ENCODE measurements around the gene INSIG2. TPM values are rescaled to one million over a fixed set of nuclear protein-coding genes. Genes with fewer than 3 reads are reported as not detected.

Gene INSIG2
- total RNA-seq, 1 experiment from 2014 or later: 15.0 TPM

GRCh38 chr2:118124288-118124891, 36.1 kb downstream of the INSIG2 start:
- no peak for DNase-seq (ENCODE audit: unreplicated experiment)
- H3K27ac Mint-ChIP-seq (ENCODE audit: low read depth, unreplicated experiment): peak overlapping the region; percentile 84
- H3K9me3 Mint-ChIP-seq (ENCODE audit: unreplicated experiment): no peaks in the 10 kb centered on the region
- intact Hi-C loops (cut with micrococcal nuclease): no loop called here
- TF ChIP-seq CTCF (IDR thresholded peaks at IDR 0.05; ENCODE audit: unreplicated experiment): no peak
- POLR2A ChIA-PET: interaction anchor here (0.9 to 2.0 kb wide), 5 partner anchors 14 to 46 kb away, joined by 3 to 18 read pairs (median 3); partner anchors contain the start of gene INSIG2
- no TSS peak for BruUV-seq (replicated peaks)
- no peaks in the 10 kb centered on the region for H3K27me3 Mint-ChIP-seq (ENCODE audit: insufficient read depth, unreplicated experiment)
- H3K4me3 Mint-ChIP-seq (ENCODE audit: unreplicated experiment): no peak overlapping the region
- peaks cover 19% of the 10 kb centered on the region for H3K4me1 Mint-ChIP-seq (ENCODE audit: insufficient read depth, unreplicated experiment)
- CTCF ChIA-PET: interaction anchor here (1.1 kb wide), 1 partner anchor 12 kb away, joined by 5 read pairs; no protein-coding TSS in a partner anchor
- H3K36me3 Mint-ChIP-seq (ENCODE audit: insufficient read depth, unreplicated experiment): no peaks in the 10 kb centered on the region

GRCh38 chr2:118127250-118127649, 39.0 kb downstream of the INSIG2 start:
- Mint-ChIP-seq H3K27me3 (ENCODE audit: insufficient read depth, unreplicated experiment) (no peaks in the 10 kb centered on the region), H3K4me1 (ENCODE audit: insufficient read depth, unreplicated experiment) (peaks cover 14% of the 10 kb centered on the region), H3K36me3 (ENCODE audit: insufficient read depth, unreplicated experiment) (no peaks in the 10 kb centered on the region), H3K4me3 (ENCODE audit: unreplicated experiment) (no peak overlapping the region), H3K9me3 (ENCODE audit: unreplicated experiment) (no peaks in the 10 kb centered on the region), H3K27ac (ENCODE audit: low read depth, unreplicated experiment) (no peak overlapping the region)
- DNase-seq (ENCODE audit: unreplicated experiment): no peak
- no peak for TF ChIP-seq CTCF (IDR thresholded peaks at IDR 0.05; ENCODE audit: unreplicated experiment)
- CTCF ChIA-PET: interaction anchor here (0.6 to 1.2 kb wide), 3 partner anchors 40 to 755 kb away, joined by 3 to 4 read pairs (median 4); no protein-coding TSS in a partner anchor
- intact Hi-C loops (cut with micrococcal nuclease): no loop called here
- no TSS peak for BruUV-seq (replicated peaks)
- POLR2A ChIA-PET: no interaction called here

GRCh38 chr2:118128826-118129225, 40.6 kb downstream of the INSIG2 start:
- Mint-ChIP-seq H3K36me3 (ENCODE audit: insufficient read depth, unreplicated experiment) (no peaks in the 10 kb centered on the region), H3K9me3 (ENCODE audit: unreplicated experiment) (no peaks in the 10 kb centered on the region), H3K4me3 (ENCODE audit: unreplicated experiment) (no peak overlapping the region), H3K27ac (ENCODE audit: low read depth, unreplicated experiment) (no peak overlapping the region), H3K27me3 (ENCODE audit: insufficient read depth, unreplicated experiment) (no peaks in the 10 kb centered on the region), H3K4me1 (ENCODE audit: insufficient read depth, unreplicated experiment) (peaks cover 4% of the 10 kb centered on the region)
- DNase-seq (ENCODE audit: unreplicated experiment): no peak
- no TSS peak for BruUV-seq (replicated peaks)
- ChIA-PET POLR2A (no interaction called here), CTCF (interaction anchor here (0.6 kb wide), 1 partner anchor 498 kb away, joined by 4 read pairs; no protein-coding TSS in a partner anchor)
- TF ChIP-seq CTCF (IDR thresholded peaks at IDR 0.05; ENCODE audit: unreplicated experiment): no peak
- intact Hi-C loops (cut with micrococcal nuclease): no loop called here

- H3K4me1 Mint-ChIP-seq (ENCODE audit: insufficient read depth, unreplicated experiment): no peaks in the 10 kb centered on the region
- DNase-seq (ENCODE audit: unreplicated experiment): no peak
- no peak overlapping the region for H3K27ac Mint-ChIP-seq (ENCODE audit: low read depth, unreplicated experiment)
- POLR2A ChIA-PET: interaction anchor here (0.8 kb wide), 1 partner anchor 42 kb away, joined by 3 read pairs; the partner anchor contains the start of gene INSIG2
- no peaks in the 10 kb centered on the region for H3K36me3 Mint-ChIP-seq (ENCODE audit: insufficient read depth, unreplicated experiment)
- H3K4me3 Mint-ChIP-seq (ENCODE audit: unreplicated experiment): no peak overlapping the region
- no peaks in the 10 kb centered on the region for H3K9me3 Mint-ChIP-seq (ENCODE audit: unreplicated experiment)
- intact Hi-C loops (cut with micrococcal nuclease): no loop called here
- H3K27me3 Mint-ChIP-seq (ENCODE audit: insufficient read depth, unreplicated experiment): no peaks in the 10 kb centered on the region
- TF ChIP-seq CTCF (IDR thresholded peaks at IDR 0.05; ENCODE audit: unreplicated experiment): no peak
- BruUV-seq (replicated peaks): no TSS peak
- CTCF ChIA-PET: interaction anchor here (0.6 to 1.1 kb wide), 3 partner anchors 8 to 92 kb away, joined by 3 to 4 read pairs (median 4); no protein-coding TSS in a partner anchor
These were observed 42.1 kb downstream of the INSIG2 start for GRCh38 chr2:118130385-118130784.

Data from MCF 10A (cell line).